ENCODE results near the gene IGLL1. TPM values are rescaled to one million over a fixed set of nuclear protein-coding genes. Genes with fewer than 3 reads are reported as not detected.

Gene IGLL1
- total RNA-seq, 1 donor from 2014 or later, result not detected

DNA sequence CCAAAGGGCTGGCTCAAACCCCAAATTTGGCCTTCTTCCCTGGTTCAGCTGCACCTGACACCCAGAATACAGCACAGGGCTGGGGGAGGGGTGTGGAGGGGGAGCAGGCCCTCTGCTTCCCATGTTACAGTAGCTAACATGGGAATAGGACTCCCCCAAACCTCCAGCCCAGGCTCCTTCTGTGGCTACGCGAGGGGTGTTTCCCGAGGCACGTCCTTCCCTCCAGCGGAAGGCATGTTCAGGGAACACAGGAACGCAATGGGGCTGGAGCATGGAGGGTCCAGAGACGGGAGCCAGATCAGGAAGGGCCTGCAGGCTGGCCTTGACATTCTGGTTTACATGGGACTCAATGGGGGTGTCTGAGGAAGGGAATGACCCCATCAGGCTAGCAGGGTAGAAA, 11.8 kb upstream of the IGLL1 start:
- TF ChIP-seq, protein P1, sequence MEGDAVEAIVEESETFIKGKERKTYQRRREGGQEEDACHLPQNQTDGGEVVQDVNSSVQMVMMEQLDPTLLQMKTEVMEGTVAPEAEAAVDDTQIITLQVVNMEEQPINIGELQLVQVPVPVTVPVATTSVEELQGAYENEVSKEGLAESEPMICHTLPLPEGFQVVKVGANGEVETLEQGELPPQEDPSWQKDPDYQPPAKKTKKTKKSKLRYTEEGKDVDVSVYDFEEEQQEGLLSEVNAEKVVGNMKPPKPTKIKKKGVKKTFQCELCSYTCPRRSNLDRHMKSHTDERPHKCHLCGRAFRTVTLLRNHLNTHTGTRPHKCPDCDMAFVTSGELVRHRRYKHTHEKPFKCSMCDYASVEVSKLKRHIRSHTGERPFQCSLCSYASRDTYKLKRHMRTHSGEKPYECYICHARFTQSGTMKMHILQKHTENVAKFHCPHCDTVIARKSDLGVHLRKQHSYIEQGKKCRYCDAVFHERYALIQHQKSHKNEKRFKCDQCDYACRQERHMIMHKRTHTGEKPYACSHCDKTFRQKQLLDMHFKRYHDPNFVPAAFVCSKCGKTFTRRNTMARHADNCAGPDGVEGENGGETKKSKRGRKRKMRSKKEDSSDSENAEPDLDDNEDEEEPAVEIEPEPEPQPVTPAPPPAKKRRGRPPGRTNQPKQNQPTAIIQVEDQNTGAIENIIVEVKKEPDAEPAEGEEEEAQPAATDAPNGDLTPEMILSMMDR (IDR thresholded peaks at IDR 0.05), result no peak
- Mint-ChIP-seq H3K27ac (ENCODE audit: unreplicated experiment) (no peak overlapping the region), H3K27me3 (ENCODE audit: low read depth) (peaks cover 16% of the 10 kb centered on the region), H3K9me3 (ENCODE audit: low read depth) (peaks cover 3% of the 10 kb centered on the region), H3K4me3 (ENCODE audit: unreplicated experiment) (no peak overlapping the region), H3K4me1 (ENCODE audit: low read depth) (no peaks in the 10 kb centered on the region), H3K36me3 (ENCODE audit: low read depth) (peaks cover 1% of the 10 kb centered on the region)
- DNase-seq (ENCODE audit: low spot score), result peak; percentile 39

DNA sequence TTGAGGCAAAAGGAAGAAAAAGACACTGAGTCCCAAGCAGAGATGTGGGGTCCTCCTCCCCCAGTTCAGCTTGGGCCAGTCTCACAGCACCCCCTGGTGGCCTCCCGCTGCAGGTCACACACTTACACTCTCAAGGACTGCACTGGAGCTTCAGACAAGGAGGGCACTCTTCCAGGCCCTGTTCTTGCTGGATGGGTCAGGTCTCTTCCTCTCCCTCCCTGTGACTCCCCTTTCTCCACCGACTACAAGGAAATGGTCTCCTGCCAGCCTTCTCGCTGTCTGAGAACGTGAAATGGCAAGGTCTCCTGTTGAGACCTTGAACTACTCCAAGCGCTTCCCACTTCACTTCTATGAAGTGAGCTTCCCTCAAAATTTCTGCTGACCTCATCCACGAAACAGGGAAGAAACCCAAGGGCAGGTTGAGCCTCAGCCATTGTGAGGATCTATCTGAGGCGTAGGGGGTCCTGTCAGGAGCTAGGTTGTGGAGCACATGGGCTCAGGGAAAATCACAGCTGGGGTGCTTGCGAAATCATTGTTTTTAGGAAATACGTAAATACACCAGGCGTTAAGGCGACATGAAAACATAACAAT, 11.2 kb upstream of the IGLL1 start:
- Mint-ChIP-seq H3K4me3 (ENCODE audit: unreplicated experiment) (no peak overlapping the region), H3K36me3 (ENCODE audit: low read depth) (peaks cover 1% of the 10 kb centered on the region), H3K27ac (ENCODE audit: unreplicated experiment) (no peak overlapping the region), H3K27me3 (ENCODE audit: low read depth) (peaks cover 12% of the 10 kb centered on the region), H3K9me3 (ENCODE audit: low read depth) (peaks cover 3% of the 10 kb centered on the region), H3K4me1 (ENCODE audit: low read depth) (no peaks in the 10 kb centered on the region)
- peak; percentile 53 for DNase-seq (ENCODE audit: low spot score)
- TF ChIP-seq, protein P1 (IDR thresholded peaks at IDR 0.05), result peak; percentile 94

DNA sequence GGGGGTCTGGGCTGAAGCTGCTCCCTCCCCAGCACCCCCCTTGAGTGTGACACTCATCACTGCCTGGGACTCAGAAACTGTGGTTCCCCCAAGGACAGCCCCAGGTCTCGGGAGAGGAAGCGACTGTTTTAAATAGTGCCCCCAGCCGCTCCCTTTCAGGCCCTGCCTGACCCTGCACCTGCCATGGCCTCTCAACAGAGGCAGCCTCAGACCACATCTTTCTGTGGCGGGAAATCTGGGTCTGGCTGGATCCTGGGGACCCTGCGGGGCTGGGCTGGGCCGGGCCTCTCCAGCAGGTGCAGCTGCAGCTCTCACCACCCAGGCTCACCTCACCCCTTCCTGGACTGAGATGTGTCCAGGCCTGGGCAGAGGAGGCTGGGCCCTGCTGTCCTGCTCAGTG, 3.7 kb upstream of the IGLL1 start:
- TF ChIP-seq, protein P1 (IDR thresholded peaks at IDR 0.05), result no peak
- Mint-ChIP-seq H3K4me3 (ENCODE audit: unreplicated experiment) (no peak overlapping the region), H3K4me1 (ENCODE audit: low read depth) (no peaks in the 10 kb centered on the region), H3K9me3 (ENCODE audit: low read depth) (no peaks in the 10 kb centered on the region), H3K27me3 (ENCODE audit: low read depth) (peaks cover 18% of the 10 kb centered on the region), H3K36me3 (ENCODE audit: low read depth) (no peaks in the 10 kb centered on the region), H3K27ac (ENCODE audit: unreplicated experiment) (no peak overlapping the region)
- no peak for DNase-seq (ENCODE audit: low spot score)

DNA sequence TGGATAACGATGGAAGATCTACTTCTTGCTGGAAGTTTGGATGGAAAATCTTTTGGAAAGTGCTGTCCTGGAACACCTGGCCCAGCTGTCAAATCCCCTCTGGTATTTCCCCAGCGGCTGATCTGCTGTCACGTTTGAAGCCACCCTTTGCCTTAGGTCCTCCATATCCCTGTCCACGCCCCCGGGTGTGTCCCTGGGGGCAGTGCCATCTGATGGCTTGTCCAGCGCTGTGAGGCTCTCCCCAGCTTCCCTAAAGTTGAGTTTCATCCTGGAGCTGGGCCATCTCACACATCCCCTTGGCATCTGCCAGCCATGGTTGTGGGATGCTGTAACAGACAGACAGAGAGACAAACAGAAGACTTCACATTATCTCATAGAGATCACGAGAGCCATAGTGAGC, 3.1 kb upstream of the IGLL1 start:
- Mint-ChIP-seq H3K27me3 (ENCODE audit: low read depth) (peaks cover 18% of the 10 kb centered on the region), H3K27ac (ENCODE audit: unreplicated experiment) (no peak overlapping the region), H3K4me1 (ENCODE audit: low read depth) (no peaks in the 10 kb centered on the region), H3K36me3 (ENCODE audit: low read depth) (no peaks in the 10 kb centered on the region), H3K9me3 (ENCODE audit: low read depth) (no peaks in the 10 kb centered on the region), H3K4me3 (ENCODE audit: unreplicated experiment) (no peak overlapping the region)
- no peak for DNase-seq (ENCODE audit: low spot score)
- TF ChIP-seq, protein P1 (IDR thresholded peaks at IDR 0.05), result no peak

DNA sequence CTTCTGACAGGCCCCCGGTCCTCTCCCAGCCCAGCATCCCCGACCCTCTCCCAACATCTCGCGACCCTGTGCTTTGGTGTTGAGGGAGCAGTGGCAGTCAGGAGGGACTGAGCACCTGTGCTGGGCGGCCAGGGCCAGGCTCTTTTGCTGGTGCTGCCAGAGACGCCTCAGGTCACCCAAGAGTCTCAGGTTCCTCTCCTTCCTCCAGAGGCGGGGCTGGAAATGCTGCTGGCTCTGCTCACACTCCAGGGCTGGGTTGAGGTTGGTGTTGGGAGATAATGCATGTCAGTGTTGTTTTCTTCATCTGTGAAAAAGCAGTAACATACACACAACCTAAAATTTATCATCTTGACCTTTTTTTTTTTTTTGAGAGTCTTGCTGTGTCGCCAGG, 1.2 kb upstream of the IGLL1 start:
- Mint-ChIP-seq H3K27me3 (ENCODE audit: low read depth) (peaks cover 15% of the 10 kb centered on the region), H3K27ac (ENCODE audit: unreplicated experiment) (no peak overlapping the region), H3K4me1 (ENCODE audit: low read depth) (no peaks in the 10 kb centered on the region), H3K4me3 (ENCODE audit: unreplicated experiment) (no peak overlapping the region), H3K36me3 (ENCODE audit: low read depth) (no peaks in the 10 kb centered on the region), H3K9me3 (ENCODE audit: low read depth) (no peaks in the 10 kb centered on the region)
- DNase-seq (ENCODE audit: low spot score), result no peak
- TF ChIP-seq, protein P1 (IDR thresholded peaks at IDR 0.05), result no peak

Measured in chondrocyte (in vitro differentiated cells).